ENCODE results near the gene CHMP3. TPM values are rescaled to one million over a fixed set of nuclear protein-coding genes. Genes with fewer than 3 reads are reported as not detected.
A peak's percentile ranks its signal among the peaks of the same experiment; 100 is the strongest.

Gene CHMP3
- total RNA-seq, 1 experiment from 2014 or later: 129 TPM

- 0 out of 2 replicates have a peak, but pooled peaks cover 2% of the 10 kb centered on the region for H3K36me3 ChIP-seq (ENCODE audit: control insufficient read depth, insufficient read depth, low read length)
- no peaks in the 10 kb centered on the region for H3K27me3 ChIP-seq (ENCODE audit: control insufficient read depth, insufficient read depth, low read length)
- ChIA-PET POLR2A (interaction anchor here (0.7 kb wide), 1 partner anchor 126 kb away, joined by 4 read pairs; no protein-coding TSS in a partner anchor), CTCF (no interaction called here)
- no peak for DNase-seq (ENCODE audit: low read depth, low spot score)
- BruUV-seq (replicated peaks): no TSS peak
- TF ChIP-seq TCF7L2 (IDR thresholded peaks at IDR 0.05; ENCODE audit: low read depth, low read length) (no peak), POLR2AphosphoS5 (IDR thresholded peaks at IDR 0.05; ENCODE audit: low read depth, low read length) (no peak), CTCF (IDR thresholded peaks at IDR 0.05) (no peak), REST (IDR thresholded peaks at IDR 0.05; ENCODE audit: insufficient read depth in 1 of 2, low read depth in 2 of 2, low read length in 1 of 2) (no peak), SIN3A (IDR thresholded peaks at IDR 0.05; ENCODE audit: borderline replicate concordance, insufficient read depth, low read depth, low read length) (no peak)
- intact Hi-C loops (cut with micrococcal nuclease; ENCODE audit: unreplicated experiment) (no loop called here), in situ Hi-C loops (cut with HindIII; ENCODE audit: low pct_unique_long_range_greater_than_20kb, low sequenced_read_pairs) (no loop called here)
- H3K27ac ChIP-seq (ENCODE audit: low read length): peak overlapping the region; percentile 99
- no peak for ATAC-seq
- peaks cover 11% of the 10 kb centered on the region; the same call in 1 of the 2 replicates for H3K9me3 ChIP-seq (ENCODE audit: control insufficient read depth, insufficient read depth, low read depth, low read length)
- peak overlapping the region; percentile 90 to 94 for H3K4me3 ChIP-seq (ENCODE audit: low read depth in 2 of 2, low read length in 2 of 2)
- peaks cover 12% of the 10 kb centered on the region for H3K4me1 ChIP-seq (ENCODE audit: control insufficient read depth, insufficient read depth, low read length)
Measured at GRCh38 chr2:86563650-86564061, 413 bp upstream of the CHMP3 start.

GRCh38 chr2:86562485-86562921 lies 740 bp downstream of the CHMP3 start:
- Histone ChIP-seq H3K4me3 (ENCODE audit: low read depth in 2 of 2, low read length in 2 of 2) (peak overlapping the region; percentile 90 to 94), H3K4me1 (ENCODE audit: control insufficient read depth, insufficient read depth, low read length) (peaks cover 12% of the 10 kb centered on the region), H3K27ac (ENCODE audit: low read length) (peak overlapping the region; percentile 99), H3K27me3 (ENCODE audit: control insufficient read depth, insufficient read depth, low read length) (no peaks in the 10 kb centered on the region), H3K36me3 (ENCODE audit: control insufficient read depth, insufficient read depth, low read length) (0 out of 2 replicates have a peak, but pooled peaks cover 2% of the 10 kb centered on the region), H3K9me3 (ENCODE audit: control insufficient read depth, insufficient read depth, low read depth, low read length) (peaks cover 11% of the 10 kb centered on the region; the same call in 1 of the 2 replicates)
- DNase-seq (ENCODE audit: low read depth, low spot score) (no peak), ATAC-seq (no peak; the same call in 1 of the 2 replicates)
- POLR2A ChIA-PET: no interaction called here
- intact Hi-C loops (cut with micrococcal nuclease; ENCODE audit: unreplicated experiment) (no loop called here), in situ Hi-C loops (cut with HindIII; ENCODE audit: low pct_unique_long_range_greater_than_20kb, low sequenced_read_pairs) (no loop called here)
- no TSS peak for BruUV-seq (replicated peaks)
- TF ChIP-seq SIN3A (IDR thresholded peaks at IDR 0.05; ENCODE audit: borderline replicate concordance, insufficient read depth, low read depth, low read length) (no peak), TCF7L2 (IDR thresholded peaks at IDR 0.05; ENCODE audit: low read depth, low read length) (no peak), POLR2AphosphoS5 (IDR thresholded peaks at IDR 0.05; ENCODE audit: low read depth, low read length) (no peak), CTCF (IDR thresholded peaks at IDR 0.05) (no peak), REST (IDR thresholded peaks at IDR 0.05; ENCODE audit: insufficient read depth in 1 of 2, low read depth in 2 of 2, low read length in 1 of 2) (no peak)
- CTCF ChIA-PET: no interaction called here

All from Panc1 (cell line).